ENCODE data around the gene PSTK. TPM values are rescaled to one million over a fixed set of nuclear protein-coding genes. Genes with fewer than 3 reads are reported as not detected.

Gene PSTK
- total RNA-seq, 1 donor from 2014 or later, result 4.6 TPM

- H3K4me3 ChIP-seq (ENCODE audit: low read depth, low read length), result no peak overlapping the region
- no peak for TF ChIP-seq CTCF (conservative IDR thresholded peaks at IDR 0.05; ENCODE audit: low read depth, low read length)
- DNase-seq (ENCODE audit: low read depth), result no peak
These were observed 37.4 kb downstream of the PSTK start for GRCh38 chr10:123017421-123018165.

GRCh38 chr10:123018531-123018930 lies 38.3 kb downstream of the PSTK start:
- no peak for DNase-seq (ENCODE audit: low read depth)
- H3K4me3 ChIP-seq (ENCODE audit: low read depth, low read length), result no peak overlapping the region
- TF ChIP-seq CTCF (conservative IDR thresholded peaks at IDR 0.05; ENCODE audit: low read depth, low read length), result no peak

- TF ChIP-seq CTCF (conservative IDR thresholded peaks at IDR 0.05; ENCODE audit: low read depth, low read length), result no peak
- no peak for DNase-seq (ENCODE audit: low read depth)
These were observed 39.1 kb downstream of the PSTK start for GRCh38 chr10:123019264-123019663.

GRCh38 chr10:123019941-123020703 lies 39.9 kb downstream of the PSTK start:
- TF ChIP-seq CTCF (conservative IDR thresholded peaks at IDR 0.05; ENCODE audit: low read depth, low read length), result no peak
- H3K4me3 ChIP-seq (ENCODE audit: low read depth, low read length), result no peak overlapping the region
- DNase-seq (ENCODE audit: low read depth), result no peak

More at GRCh38 chr10:123019264-123019663, 39.1 kb downstream of the PSTK start:
- H3K4me3 ChIP-seq (ENCODE audit: low read depth, low read length), result no peak overlapping the region

- DNase-seq (ENCODE audit: low read depth), result no peak
- TF ChIP-seq CTCF (conservative IDR thresholded peaks at IDR 0.05; ENCODE audit: low read depth, low read length), result peak; percentile 67
- H3K4me3 ChIP-seq (ENCODE audit: low read depth, low read length), result no peak overlapping the region
These were observed 41.3 kb downstream of the PSTK start for GRCh38 chr10:123021517-123021916.

- TF ChIP-seq CTCF (conservative IDR thresholded peaks at IDR 0.05; ENCODE audit: low read depth, low read length), result no peak
- H3K4me3 ChIP-seq (ENCODE audit: low read depth, low read length), result no peak overlapping the region
- DNase-seq (ENCODE audit: low read depth), result no peak
These were observed 44.3 kb downstream of the PSTK start for GRCh38 chr10:123024540-123024939.

Data from epithelial cell of proximal tubule (primary cell).